GM12878 (cell line): ENCODE data around the gene CACNA2D3. TPM values are rescaled to one million over a fixed set of nuclear protein-coding genes. Genes with fewer than 3 reads are reported as not detected.

Experiments
- CHD2 ChIP-seq: IDR thresholded peaks from 2 replicates; pipeline ENCODE4 v1.6.1; 2011; ENCODE audit warnings: low read depth, low read length, improper control_type of control experiment, borderline replicate concordance
- CUX1 ChIP-seq: IDR thresholded peaks from 2 replicates; pipeline ENCODE4 v1.6.1; 2012; ENCODE audit warnings: improper control_type of control experiment, low read depth, low read length; ENCODE audit not compliant: insufficient replicate concordance
- ETV6 ChIP-seq, 2 experiments: fragments of 450-650 bp in 1 of 2; IDR thresholded peaks in 1 of 2; conservative IDR thresholded peaks in 1 of 2; 2 replicates each; pipeline ENCODE4 v1.6.1; 2014; ENCODE audit warnings: antibody characterized with exemption in 1 of 2, borderline replicate concordance in 1 of 2, low read depth in 1 of 2, mild to moderate bottlenecking in 1 of 2, moderate library complexity in 1 of 2
- MTA3 ChIP-seq: IDR thresholded peaks from 2 replicates; pipeline ENCODE4 v1.6.1; 2012; ENCODE audit warnings: low read length, inconsistent platforms, borderline replicate concordance
- MXI1 ChIP-seq: fragments of 150-350 bp; IDR thresholded peaks from 2 replicates; pipeline ENCODE4 v1.6.1; 2011; ENCODE audit warnings: low read depth, mild to moderate bottlenecking, inconsistent platforms, low read length, improper control_type of control experiment
- RAD51 ChIP-seq: fragments of 450-650 bp; IDR thresholded peaks from 2 replicates; pipeline ENCODE4 v1.6.1; 2016; ENCODE audit warnings: moderate library complexity, mild to moderate bottlenecking, inconsistent platforms
- STAT1 ChIP-seq: fragments of 450-650 bp; conservative IDR thresholded peaks from 2 replicates; pipeline ENCODE4 v1.6.1; 2014; ENCODE audit warnings: antibody characterized with exemption, mild to moderate bottlenecking
- TCF12 ChIP-seq: IDR thresholded peaks from 2 replicates; pipeline ENCODE4 v1.6.1; 2011; ENCODE audit warnings: low read depth, mild to moderate bottlenecking, low read length
- ZNF592 ChIP-seq: fragments of 450-650 bp; IDR thresholded peaks from 2 replicates; pipeline ENCODE4 v1.6.1; 2017; ENCODE audit warnings: mild to moderate bottlenecking, moderate library complexity
- polyA plus RNA-seq, 11 experiments: library from polyadenylated mRNA; depleted of rRNA in 4 of 11; unstranded in 6 of 11; stranded (reverse) in 5 of 11; fragments of >200 nt; fragmentation: Nextera tagmentation in 4 of 11; fragmentation: Illumina TruSeq in 1 of 11; extraction: Ambion mirVana in 4 of 11; extraction: Trizol in 1 of 11; gene quantifications; 1 replicate in 1 of 11; 2 replicates in 10 of 11; pipeline versions ENCODE4 v1.2.1 to v1.2.3, GENCODE V29; 2011 to 2016; ENCODE audit warnings: inconsistent platforms in 2 of 11, missing spikeins in 2 of 11, low read depth in 1 of 11
- total RNA-seq, 4 experiments: library from RNA; depleted of rRNA in 3 of 4; stranded (reverse); fragments of >200 nt in 3 of 4; fragmentation: Illumina TruSeq in 1 of 4; extraction: Trizol in 1 of 4; gene quantifications; 2 replicates each; pipeline versions ENCODE4 v1.2.1 to v1.2.3, GENCODE V29; 2013 to 2021
- TF ChIP-seq, protein P1 (sequence below): fragments of 450-650 bp; formaldehyde crosslinking; IDR thresholded peaks from 2 replicates; pipeline ENCODE4 v1.4.0; 2022; ENCODE audit warnings: mild to moderate bottlenecking, moderate library complexity
- TF ChIP-seq, protein P2 (sequence below): fragments of 450-650 bp; IDR thresholded peaks from 2 replicates; pipeline ENCODE4 v1.6.1; 2017; ENCODE audit warnings: antibody characterized with exemption, mild to moderate bottlenecking, moderate library complexity

Gene CACNA2D3
- total and polyA plus RNA-seq, 10 of the 15 experiments (the other 5 are each of a cell fraction or from before 2014, with no cell fraction given) = not detected

DNA sequence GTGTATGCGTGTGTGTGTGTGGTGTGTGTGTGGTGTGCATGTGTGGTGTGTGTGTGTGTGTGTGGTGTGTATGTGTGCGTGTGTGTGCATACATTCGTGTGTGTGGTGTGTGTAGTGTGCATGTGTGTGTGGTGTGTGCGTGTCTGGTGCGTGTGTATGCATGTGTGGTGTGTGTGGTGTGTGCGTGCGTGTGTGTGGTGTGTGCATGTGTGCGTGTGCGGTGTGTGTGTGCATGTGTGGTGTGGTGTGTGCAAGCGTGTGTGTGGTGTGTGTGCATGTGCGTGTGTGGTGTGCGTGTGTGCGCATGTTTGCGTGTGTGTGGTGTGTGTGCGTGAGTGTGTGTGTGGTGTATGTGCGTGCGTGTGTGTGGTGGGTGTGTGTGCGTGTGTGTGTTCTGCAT, 595.2 kb downstream of the CACNA2D3 start (continued):
- TF ChIP-seq ZNF592 (no peak), MTA3 (no peak), ETV6 (conservative IDR thresholded peaks at IDR 0.05 in 1 of 2, IDR thresholded peaks at IDR 0.05 in 1 of 2; ENCODE audit: borderline replicate concordance in 1 of 2, low read depth in 1 of 2) (no peak), CHD2 (no peak), MXI1 (no peak), RAD51 (no peak), TCF12 (no peak), STAT1 (no peak), CUX1 (no peak)
- TF ChIP-seq, protein P1, sequence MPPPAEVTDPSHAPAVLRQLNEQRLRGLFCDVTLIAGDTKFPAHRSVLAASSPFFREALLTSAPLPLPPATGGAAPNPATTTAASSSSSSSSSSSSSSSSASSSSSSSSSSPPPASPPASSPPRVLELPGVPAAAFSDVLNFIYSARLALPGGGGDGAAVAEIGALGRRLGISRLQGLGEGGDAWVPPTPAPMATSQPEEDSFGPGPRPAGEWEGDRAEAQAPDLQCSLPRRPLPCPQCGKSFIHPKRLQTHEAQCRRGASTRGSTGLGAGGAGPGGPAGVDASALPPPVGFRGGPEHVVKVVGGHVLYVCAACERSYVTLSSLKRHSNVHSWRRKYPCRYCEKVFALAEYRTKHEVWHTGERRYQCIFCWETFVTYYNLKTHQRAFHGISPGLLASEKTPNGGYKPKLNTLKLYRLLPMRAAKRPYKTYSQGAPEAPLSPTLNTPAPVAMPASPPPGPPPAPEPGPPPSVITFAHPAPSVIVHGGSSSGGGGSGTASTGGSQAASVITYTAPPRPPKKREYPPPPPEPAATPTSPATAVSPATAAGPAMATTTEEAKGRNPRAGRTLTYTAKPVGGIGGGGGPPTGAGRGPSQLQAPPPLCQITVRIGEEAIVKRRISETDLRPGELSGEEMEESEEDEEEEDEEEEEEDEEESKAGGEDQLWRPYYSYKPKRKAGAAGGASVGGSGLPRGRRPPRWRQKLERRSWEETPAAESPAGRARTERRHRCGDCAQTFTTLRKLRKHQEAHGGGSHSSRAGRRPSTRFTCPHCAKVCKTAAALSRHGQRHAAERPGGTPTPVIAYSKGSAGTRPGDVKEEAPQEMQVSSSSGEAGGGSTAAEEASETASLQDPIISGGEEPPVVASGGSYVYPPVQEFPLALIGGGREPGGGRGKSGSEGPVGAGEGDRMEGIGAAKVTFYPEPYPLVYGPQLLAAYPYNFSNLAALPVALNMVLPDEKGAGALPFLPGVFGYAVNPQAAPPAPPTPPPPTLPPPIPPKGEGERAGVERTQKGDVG (CRISPR knock-in tag) = no peak
- TF ChIP-seq, protein P2, sequence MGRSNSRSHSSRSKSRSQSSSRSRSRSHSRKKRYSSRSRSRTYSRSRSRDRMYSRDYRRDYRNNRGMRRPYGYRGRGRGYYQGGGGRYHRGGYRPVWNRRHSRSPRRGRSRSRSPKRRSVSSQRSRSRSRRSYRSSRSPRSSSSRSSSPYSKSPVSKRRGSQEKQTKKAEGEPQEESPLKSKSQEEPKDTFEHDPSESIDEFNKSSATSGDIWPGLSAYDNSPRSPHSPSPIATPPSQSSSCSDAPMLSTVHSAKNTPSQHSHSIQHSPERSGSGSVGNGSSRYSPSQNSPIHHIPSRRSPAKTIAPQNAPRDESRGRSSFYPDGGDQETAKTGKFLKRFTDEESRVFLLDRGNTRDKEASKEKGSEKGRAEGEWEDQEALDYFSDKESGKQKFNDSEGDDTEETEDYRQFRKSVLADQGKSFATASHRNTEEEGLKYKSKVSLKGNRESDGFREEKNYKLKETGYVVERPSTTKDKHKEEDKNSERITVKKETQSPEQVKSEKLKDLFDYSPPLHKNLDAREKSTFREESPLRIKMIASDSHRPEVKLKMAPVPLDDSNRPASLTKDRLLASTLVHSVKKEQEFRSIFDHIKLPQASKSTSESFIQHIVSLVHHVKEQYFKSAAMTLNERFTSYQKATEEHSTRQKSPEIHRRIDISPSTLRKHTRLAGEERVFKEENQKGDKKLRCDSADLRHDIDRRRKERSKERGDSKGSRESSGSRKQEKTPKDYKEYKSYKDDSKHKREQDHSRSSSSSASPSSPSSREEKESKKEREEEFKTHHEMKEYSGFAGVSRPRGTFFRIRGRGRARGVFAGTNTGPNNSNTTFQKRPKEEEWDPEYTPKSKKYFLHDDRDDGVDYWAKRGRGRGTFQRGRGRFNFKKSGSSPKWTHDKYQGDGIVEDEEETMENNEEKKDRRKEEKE = no peak
